ENCODE data around the gene MT1F.
"Not testable (repeated sequence)": the region's sequence is repeated elsewhere in the genome, so short reads cannot be mapped to it uniquely, and the experiment has no call there.

MT1F gene

DNA sequence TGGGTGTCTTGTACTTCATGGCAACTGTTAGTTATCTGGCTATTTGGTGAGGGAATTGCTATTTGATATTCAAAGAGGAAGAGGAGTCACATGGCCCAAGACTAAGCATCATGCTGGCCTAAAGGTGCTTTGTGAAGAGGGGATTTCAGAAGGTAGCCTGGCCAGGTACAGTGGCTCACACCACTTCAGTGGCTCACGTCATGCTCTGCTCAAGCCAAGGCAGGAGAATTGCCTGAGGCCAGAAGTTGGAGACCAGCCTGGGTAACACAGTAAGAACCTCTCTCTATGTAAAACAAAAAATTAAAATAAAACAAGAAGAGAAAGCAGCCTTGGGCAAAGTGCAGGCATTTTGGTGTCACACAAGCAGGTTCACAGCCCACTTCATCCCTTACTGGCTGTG lies 12.4 kb upstream of the MT1F start:
- Histone ChIP-seq H3K9me3 (ENCODE audit: control insufficient read depth, insufficient read depth, low read length) (no peaks in the 10 kb centered on the region), H3K36me3 (ENCODE audit: insufficient read depth, low read length) (no peaks in the 10 kb centered on the region), H3K9ac (ENCODE audit: low read depth, low read length) (no peak overlapping the region), H3K4me1 (ENCODE audit: insufficient read depth, low read length) (no peaks in the 10 kb centered on the region; the same call in 1 of the 2 replicates)

DNA sequence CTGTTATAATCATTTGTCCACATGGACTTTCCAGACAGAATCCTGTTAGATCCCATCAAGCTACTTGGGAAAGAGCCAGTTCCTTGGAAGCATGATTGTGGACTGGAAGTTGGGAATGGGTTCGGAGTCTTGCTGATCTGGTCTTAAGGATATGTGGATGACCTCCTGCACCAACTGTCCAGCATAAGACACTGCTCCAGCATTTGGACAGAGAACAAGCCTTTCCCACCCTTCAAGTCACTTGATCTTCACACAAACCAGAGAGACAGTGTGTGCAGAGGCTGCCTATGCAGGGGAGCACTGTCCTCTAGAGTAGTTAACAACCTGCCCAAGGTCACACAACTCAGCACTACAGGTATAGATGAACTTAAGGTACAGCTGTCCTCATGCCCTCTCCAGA lies 11.9 kb upstream of the MT1F start:
- no peaks in the 10 kb centered on the region; the same call in 1 of the 2 replicates for H3K4me1 ChIP-seq (ENCODE audit: insufficient read depth, low read length)
- H3K9ac ChIP-seq (ENCODE audit: low read depth, low read length), result no peak overlapping the region

DNA sequence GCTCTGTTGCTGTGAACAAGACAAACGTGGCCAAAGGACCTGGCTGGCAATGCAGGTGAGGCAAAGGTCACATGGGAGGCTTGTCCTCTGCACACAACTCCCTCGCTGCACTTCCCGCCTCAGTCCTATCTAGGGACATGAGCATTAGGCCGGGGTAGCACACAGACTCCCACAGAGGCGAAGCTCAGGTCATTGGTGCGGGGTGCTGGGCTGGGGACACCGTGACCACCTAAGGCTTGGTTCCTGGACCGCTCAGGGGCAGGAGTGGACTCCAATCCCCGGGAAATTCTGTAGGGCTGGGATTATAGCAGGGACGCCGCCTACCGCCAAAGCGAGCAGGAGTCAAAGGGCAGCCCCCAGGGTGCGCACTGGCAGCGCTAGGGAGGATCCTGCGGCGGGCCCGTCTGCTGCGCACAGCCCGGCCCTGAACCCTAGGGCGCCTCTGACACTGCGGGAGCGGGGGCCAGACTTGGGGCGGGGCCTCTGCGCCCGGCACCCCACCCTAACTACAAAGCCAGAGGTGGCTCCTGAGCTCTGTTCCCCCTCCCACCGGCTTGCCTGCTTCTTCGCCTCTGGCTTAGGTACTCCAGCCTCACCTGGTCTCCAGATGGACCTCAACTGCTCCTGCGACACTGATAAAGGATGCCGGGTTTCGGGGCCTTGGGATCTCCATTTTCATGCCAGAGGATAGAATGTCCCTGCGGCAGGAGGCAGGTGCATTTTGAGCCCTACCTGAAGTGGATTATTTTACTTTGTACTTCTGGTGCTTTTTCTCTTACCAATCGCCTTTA lies 9.9 kb upstream of the MT1F start:
- no peaks in the 10 kb centered on the region for H3K36me3 ChIP-seq (ENCODE audit: insufficient read depth, low read length)
- no peaks in the 10 kb centered on the region; the same call in 1 of the 2 replicates for H3K4me1 ChIP-seq (ENCODE audit: insufficient read depth, low read length)
- H3K9ac ChIP-seq (ENCODE audit: low read depth, low read length), result peak overlapping the region; percentile 25; the same call in 1 of the 2 replicates
- H3K9me3 ChIP-seq (ENCODE audit: control insufficient read depth, insufficient read depth, low read length), result no peaks in the 10 kb centered on the region

More for the DNA sequence above, 11.9 kb upstream of the MT1F start:
- Histone ChIP-seq H3K9me3 (ENCODE audit: control insufficient read depth, insufficient read depth, low read length) (no peaks in the 10 kb centered on the region), H3K36me3 (ENCODE audit: insufficient read depth, low read length) (no peaks in the 10 kb centered on the region)

DNA sequence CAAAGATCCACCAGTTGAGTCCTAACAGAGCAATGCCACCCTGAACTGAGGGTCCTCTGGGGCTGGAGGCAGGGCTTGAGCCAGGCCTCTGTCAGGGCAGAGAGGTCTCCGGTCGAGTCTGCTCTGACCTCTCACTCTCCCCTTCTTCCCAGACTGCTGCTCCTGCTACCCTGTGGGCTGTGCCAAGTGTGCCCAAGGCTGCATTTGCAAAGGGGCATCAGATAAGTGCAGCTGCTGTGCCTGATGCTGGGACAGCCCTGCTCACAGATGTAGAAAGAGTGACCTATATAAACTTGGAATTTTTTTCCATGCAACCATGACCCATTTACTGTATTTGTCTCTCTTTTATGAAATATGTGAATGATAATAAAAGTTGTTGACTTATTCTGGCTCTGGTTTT lies 8.5 kb upstream of the MT1F start:
- Histone ChIP-seq H3K36me3 (ENCODE audit: insufficient read depth, low read length) (no peaks in the 10 kb centered on the region), H3K9ac (ENCODE audit: low read depth, low read length) (no peak overlapping the region), H3K4me1 (ENCODE audit: insufficient read depth, low read length) (no peaks in the 10 kb centered on the region; the same call in 1 of the 2 replicates), H3K9me3 (ENCODE audit: control insufficient read depth, insufficient read depth, low read length) (no peaks in the 10 kb centered on the region)

DNA sequence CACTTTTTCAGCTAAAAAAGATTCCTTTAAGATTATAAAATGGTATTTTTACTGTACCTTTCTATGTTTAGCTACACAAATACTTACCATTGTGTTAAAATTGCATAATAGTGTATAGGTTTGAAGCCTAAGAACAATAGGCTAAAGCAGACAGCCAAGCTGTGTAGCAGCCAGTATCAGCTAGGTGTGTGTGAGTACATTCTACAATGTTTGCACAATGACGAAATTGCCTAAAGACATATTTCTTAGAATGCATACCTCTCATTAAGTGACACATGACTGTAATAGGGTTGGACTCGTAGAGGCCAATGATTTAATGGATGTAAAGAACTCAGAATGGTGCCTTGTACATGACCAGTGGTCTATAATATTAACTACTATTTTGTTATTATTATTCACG lies 7.9 kb upstream of the MT1F start:
- Histone ChIP-seq H3K36me3 (ENCODE audit: insufficient read depth, low read length) (no peaks in the 10 kb centered on the region), H3K9ac (ENCODE audit: low read depth, low read length) (no peak overlapping the region), H3K4me1 (ENCODE audit: insufficient read depth, low read length) (no peaks in the 10 kb centered on the region; the same call in 1 of the 2 replicates), H3K9me3 (ENCODE audit: control insufficient read depth, insufficient read depth, low read length) (no peaks in the 10 kb centered on the region)

DNA sequence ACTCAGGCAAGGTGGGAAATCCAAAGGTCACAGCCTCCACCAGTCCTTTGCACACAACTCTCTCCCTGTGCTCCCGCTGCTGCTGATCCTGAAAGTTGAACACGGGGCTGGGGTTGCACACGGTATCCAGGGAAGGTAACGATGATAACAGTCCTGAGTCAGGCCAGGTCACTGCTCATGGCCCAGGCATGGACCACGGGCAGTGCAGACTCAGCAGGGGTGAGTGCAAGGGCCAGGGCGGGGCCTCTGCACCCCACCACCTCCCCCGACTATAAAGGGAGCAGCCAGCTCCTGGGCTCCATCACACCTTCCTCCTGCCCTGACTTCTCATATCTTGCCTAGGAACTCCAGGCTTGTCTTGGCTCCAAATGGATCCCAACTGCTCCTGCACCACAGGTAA lies 6.2 kb upstream of the MT1F start, which contains the start of gene MT1B:
Gene MT1B, plus strand, starts transcription at position 301 of the 400 bp plus-strand sequence. Its CDS starts 68 bp downstream, at position 369.
- H3K36me3 ChIP-seq (ENCODE audit: insufficient read depth, low read length), result no peaks in the 10 kb centered on the region
- no peak within 1 kb of the TSS for H3K9ac ChIP-seq (ENCODE audit: low read depth, low read length)
- H3K9me3 ChIP-seq (ENCODE audit: control insufficient read depth, insufficient read depth, low read length), result no peaks in the 10 kb centered on the region
- no peaks in the 10 kb centered on the region; the same call in 1 of the 2 replicates for H3K4me1 ChIP-seq (ENCODE audit: insufficient read depth, low read length)

DNA sequence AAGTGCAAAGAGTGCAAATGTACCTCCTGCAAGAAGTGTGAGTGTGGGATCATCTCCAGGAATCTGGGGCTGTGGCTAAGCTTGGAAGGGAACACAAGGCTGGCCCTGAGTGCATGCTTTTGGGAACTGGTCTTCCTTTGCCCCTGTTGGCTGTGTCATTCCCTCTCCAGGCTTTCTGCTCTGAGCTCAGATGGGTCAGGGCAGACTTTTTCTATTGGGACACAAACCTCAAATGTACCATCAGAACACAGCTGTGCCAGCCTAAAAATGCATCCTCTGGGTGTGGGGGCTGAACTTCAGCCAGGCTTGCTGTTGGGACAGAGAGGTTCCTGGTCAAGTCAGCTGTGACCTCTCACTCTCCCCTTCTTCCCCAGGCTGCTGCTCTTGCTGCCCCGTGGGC lies 5.2 kb upstream of the MT1F start:
- Histone ChIP-seq H3K9me3 (ENCODE audit: control insufficient read depth, insufficient read depth, low read length) (no peaks in the 10 kb centered on the region), H3K36me3 (ENCODE audit: insufficient read depth, low read length) (no peaks in the 10 kb centered on the region), H3K4me1 (ENCODE audit: insufficient read depth, low read length) (no peaks in the 10 kb centered on the region; the same call in 1 of the 2 replicates), H3K9ac (ENCODE audit: low read depth, low read length) (no peak overlapping the region)

DNA sequence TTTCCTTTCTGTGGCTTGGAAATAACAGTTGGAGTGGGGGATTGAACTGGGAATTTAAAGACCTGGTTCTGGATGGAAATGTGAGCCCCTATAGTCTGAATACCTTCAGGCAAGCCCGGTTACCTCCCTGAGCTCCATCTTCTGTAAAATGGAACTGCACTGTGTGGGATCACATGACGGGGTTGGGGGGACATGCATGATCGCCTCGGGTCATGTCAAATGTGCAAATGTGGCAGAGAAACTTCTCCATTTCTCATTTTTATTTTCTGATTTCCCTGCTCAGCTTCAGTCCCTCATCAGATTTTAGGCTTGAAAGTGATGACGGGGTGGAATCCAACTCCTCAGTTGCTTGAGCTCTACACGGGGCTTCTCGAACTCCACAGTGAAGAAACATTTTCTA lies 4.5 kb upstream of the MT1F start:
- no peak overlapping the region for H3K9ac ChIP-seq (ENCODE audit: low read depth, low read length)
- no peaks in the 10 kb centered on the region for H3K9me3 ChIP-seq (ENCODE audit: control insufficient read depth, insufficient read depth, low read length)
- no peaks in the 10 kb centered on the region for H3K36me3 ChIP-seq (ENCODE audit: insufficient read depth, low read length)
- H3K4me1 ChIP-seq (ENCODE audit: insufficient read depth, low read length), result no peaks in the 10 kb centered on the region

DNA sequence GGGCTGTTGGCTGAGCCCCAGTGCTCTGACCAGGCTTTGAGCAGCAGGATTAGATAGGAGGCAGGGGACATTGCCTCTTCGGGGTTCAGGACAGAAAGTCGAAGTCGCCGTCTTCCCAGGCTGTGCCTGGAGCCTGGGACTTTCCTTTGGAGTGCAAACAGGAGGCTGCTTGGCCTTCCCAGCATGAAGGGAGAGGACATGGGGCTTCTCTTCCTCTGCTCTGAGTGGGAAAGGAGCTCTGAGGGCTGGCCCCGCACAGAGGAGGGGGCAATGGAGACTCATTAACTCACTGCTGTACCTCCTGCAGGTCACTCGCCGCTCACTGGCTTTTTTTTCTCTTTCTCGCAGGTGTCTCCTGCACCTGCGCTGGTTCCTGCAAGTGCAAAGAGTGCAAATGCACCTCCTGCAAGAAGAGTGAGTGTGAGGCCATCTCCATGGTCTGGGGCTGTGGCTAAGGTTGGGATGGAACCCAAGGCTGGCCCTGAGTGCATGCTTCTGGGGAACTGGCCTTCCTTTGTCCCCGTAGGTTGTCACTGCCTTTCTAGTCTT lies 642 bp downstream of the MT1F start:
- H3K4me1 ChIP-seq (ENCODE audit: insufficient read depth, low read length), result 0 out of 2 replicates have a peak, but pooled peaks cover 6% of the 10 kb centered on the region
- H3K9ac ChIP-seq (ENCODE audit: low read depth, low read length), result peak overlapping the region; percentile 57; the same call in 1 of the 2 replicates
- no peaks in the 10 kb centered on the region for H3K36me3 ChIP-seq (ENCODE audit: insufficient read depth, low read length)
- no peaks in the 10 kb centered on the region for H3K9me3 ChIP-seq (ENCODE audit: control insufficient read depth, insufficient read depth, low read length)

DNA sequence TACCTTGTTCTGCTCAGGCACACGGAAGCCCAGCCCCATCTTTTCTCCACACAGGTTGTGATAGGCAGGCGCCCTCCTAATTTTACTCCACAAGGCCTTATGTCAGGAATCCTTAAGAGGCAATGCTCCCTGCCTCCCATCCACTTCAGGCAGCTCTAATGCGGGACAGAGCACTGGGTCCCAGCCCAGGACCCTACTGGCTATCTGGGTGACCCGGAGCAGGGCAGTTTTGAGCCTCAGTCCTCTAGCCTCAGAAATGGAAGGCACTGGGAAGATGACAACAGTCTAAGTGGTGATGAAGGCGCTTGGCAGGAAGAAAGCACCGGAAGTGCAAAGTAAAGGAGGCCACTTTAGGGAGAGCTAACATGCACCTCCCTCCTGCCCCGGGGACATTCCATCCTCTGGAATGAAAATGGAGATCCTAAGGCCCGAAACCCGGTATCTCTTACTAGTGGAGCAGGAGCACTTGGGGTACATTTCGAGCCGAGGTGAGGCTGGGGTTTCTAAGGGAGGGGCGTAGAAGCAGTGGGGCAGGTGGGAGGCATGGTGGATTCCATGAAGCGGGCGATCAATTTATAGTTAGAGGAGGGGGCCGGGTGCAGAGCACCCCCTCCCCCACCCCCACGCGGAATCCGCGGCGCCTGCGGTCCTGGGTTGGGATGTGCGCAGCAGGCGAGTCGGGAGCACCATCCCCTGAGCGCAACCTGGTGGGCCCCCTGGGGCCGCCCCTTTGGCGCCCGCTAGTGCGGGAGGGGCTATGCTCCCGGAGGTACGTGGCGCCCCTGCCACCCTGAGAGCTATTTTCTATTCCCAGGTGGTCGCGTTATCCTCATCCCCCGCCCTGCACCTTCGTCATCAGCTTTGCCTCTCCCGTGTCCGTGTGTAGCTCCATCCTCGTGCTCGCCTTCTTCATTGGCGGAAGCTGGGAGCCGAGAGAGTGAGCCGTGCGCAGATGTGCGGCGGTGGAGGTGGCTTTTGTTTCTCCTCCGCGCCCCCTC lies 4.9 kb downstream of the MT1F start:
- Histone ChIP-seq H3K4me1 (ENCODE audit: insufficient read depth, low read length) (peaks cover 9% of the 10 kb centered on the region; the same call in 1 of the 2 replicates), H3K9me3 (ENCODE audit: control insufficient read depth, insufficient read depth, low read length) (no peaks in the 10 kb centered on the region), H3K36me3 (ENCODE audit: insufficient read depth, low read length) (no peaks in the 10 kb centered on the region), H3K9ac (ENCODE audit: low read depth, low read length) (peak overlapping the region; percentile 59)

DNA sequence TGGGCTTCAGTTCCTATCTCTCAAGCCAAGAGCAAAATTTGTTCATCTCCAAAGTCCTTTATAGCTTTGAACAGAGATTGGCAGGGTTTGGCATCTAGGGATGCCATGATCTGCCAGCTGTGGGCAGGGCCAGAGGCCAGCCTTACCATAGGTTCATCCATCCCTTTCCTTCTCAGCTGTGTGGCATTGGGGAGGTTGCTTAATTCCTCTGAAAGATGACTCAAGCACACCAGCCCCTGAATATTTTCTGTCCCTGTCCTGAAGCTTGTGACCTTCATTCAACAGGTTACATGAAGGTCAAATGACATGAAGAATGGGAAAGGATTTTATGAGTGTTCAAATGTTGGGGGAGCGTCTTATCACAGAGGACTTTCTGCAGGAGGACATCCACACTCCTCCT lies 6.7 kb downstream of the MT1F start:
- Histone ChIP-seq H3K9ac (ENCODE audit: low read depth, low read length) (no peak overlapping the region), H3K4me1 (ENCODE audit: insufficient read depth, low read length) (peaks cover 9% of the 10 kb centered on the region; the same call in 1 of the 2 replicates)

DNA sequence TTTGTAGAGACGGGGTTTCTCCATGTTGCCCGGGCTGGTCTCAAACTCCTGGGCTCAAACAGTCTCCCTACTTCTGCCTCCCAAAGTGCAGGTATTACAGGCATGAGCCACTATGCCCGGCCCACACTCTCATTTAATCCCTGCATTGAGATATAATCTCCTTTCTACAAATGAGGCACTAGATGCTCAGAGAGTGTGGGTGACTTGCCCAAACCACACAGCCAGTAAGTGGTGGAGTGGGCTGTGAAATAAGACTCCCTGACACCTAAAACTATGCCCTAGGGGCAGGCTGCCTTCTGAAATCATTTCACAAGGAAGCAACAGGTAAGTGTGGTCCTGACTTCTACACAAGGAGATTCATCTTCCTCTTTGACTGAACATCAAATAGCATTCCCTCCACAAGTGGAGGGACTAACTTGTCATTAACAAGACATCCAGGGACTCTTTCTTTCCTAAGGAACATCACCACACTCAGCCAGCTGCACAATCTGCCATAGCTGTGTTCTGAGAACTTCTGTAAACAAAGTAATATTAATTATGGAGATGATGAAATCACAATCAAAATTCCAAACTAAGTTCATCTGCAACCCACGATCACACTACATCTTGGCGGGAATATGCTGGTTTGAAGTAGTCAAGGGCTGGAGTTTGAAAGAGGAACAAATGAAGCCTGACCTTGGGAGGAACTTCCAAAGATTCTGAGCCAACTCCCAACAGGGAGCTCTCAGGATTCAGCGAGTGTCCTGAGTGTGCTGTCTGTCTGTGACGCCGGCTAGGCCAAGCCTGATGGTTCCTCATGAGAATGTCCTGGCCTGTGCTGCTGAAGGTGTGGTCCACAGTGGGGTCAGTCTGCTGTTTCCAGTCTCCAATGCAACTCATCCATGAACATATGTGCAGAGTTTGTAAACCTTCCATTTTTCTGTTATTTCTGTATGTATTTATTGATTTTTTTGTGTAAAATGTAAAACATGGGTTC lies 7.8 kb downstream of the MT1F start:
- H3K36me3 ChIP-seq (ENCODE audit: insufficient read depth, low read length); H3K9me3 ChIP-seq (ENCODE audit: control insufficient read depth, insufficient read depth, low read length); H3K9ac ChIP-seq (ENCODE audit: low read depth, low read length): not testable (repeated sequence)
- H3K4me1 ChIP-seq (ENCODE audit: insufficient read depth, low read length), result peaks cover 13% of the 10 kb centered on the region

More for the DNA sequence above, 6.7 kb downstream of the MT1F start:
- H3K9me3 ChIP-seq (ENCODE audit: control insufficient read depth, insufficient read depth, low read length), result no peaks in the 10 kb centered on the region
- H3K36me3 ChIP-seq (ENCODE audit: insufficient read depth, low read length), result no peaks in the 10 kb centered on the region

Measured in ES-I3 (cell line).